Nephron progenitor cell (in vitro differentiated cells): Measurements from ENCODE around the gene RGL1.

ENCODE experiments used
- DNase-seq: peaks from one replicate; pipeline ENCODE4 v3.0.0; 2021
- H3K27ac Mint-ChIP-seq: 2 replicates; pipeline ENCODE4 v1.8.0; 2021; ENCODE audit warnings: mild to moderate bottlenecking, moderate library complexity, mixed read lengths
- H3K27me3 Mint-ChIP-seq: 2 replicates; pipeline ENCODE4 v1.8.0; 2021; ENCODE audit warnings: mild to moderate bottlenecking, low read depth, mixed read lengths; ENCODE audit not compliant: poor library complexity
- H3K36me3 Mint-ChIP-seq: 2 replicates; pipeline ENCODE4 v1.8.0; 2021; ENCODE audit warnings: low read depth, mixed read lengths
- H3K4me1 Mint-ChIP-seq: 2 replicates; pipeline ENCODE4 v1.8.0; 2021; ENCODE audit warnings: mixed read lengths
- H3K4me3 Mint-ChIP-seq: 2 replicates; pipeline ENCODE4 v1.8.0; 2021; ENCODE audit warnings: mild to moderate bottlenecking, moderate library complexity, mixed read lengths
- H3K9me3 Mint-ChIP-seq: 2 replicates; pipeline ENCODE4 v1.8.0; 2021; ENCODE audit warnings: mild to moderate bottlenecking, moderate library complexity, mixed read lengths
- CTCF ChIP-seq: fragments of 200-600 bp; sonication (generic); IDR thresholded peaks from 2 replicates; pipeline ENCODE4 v1.5.0; 2021; ENCODE audit warnings: antibody characterized with exemption

The RGL1 gene

DNA sequence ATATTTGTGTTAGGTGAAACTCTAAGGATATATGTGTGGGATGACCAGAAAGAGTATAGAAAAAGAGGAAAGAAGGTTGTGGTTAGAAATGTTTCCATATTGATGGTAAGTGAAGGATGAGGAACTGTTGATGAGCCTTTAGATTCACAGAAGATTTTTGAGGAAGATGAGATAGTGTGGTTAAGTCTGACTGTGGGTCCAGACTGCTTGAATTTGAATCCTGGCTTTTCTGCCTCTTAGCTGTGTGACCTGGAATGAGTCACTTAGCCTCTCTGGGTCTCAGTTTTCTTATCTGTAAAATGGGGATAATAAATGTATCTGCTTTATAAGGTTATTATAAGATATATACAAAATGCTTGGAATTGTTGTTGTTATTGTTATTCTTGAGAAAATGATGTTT lies 27.5 kb downstream of the RGL1 start:
- no peak overlapping the region for H3K4me3 Mint-ChIP-seq
- H3K36me3 Mint-ChIP-seq, result no peaks in the 10 kb centered on the region
- no peak for TF ChIP-seq CTCF

DNA sequence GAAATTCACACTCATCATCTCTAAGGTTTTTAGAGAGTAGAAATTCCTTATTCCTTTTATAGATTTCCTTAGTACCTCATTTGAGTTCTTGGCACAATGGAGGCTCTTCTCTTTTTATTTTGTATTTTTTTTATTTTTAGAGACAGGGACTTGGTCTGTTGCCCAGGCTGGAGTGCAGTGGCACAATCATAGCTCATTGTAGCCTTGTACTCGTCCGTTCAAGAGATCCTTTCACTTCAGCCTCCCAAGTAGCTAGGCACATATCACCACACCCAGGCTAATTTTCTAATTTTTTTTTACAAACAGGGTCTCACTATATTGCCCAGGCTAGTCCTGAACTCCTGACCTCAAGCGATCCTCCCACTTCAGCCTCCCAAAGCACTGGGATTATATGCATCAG lies 29.6 kb downstream of the RGL1 start:
- H3K4me3 Mint-ChIP-seq, result no peak overlapping the region
- DNase-seq, result no peak
- no peaks in the 10 kb centered on the region for H3K9me3 Mint-ChIP-seq
- H3K36me3 Mint-ChIP-seq, result peaks cover 6% of the 10 kb centered on the region
- TF ChIP-seq CTCF, result no peak
- peaks cover 13% of the 10 kb centered on the region for H3K4me1 Mint-ChIP-seq
- H3K27ac Mint-ChIP-seq, result no peak overlapping the region
- no peaks in the 10 kb centered on the region for H3K27me3 Mint-ChIP-seq

More for the DNA sequence above, 27.5 kb downstream of the RGL1 start:
- Mint-ChIP-seq H3K4me1 (peaks cover 11% of the 10 kb centered on the region), H3K27me3 (no peaks in the 10 kb centered on the region), H3K9me3 (no peaks in the 10 kb centered on the region), H3K27ac (no peak overlapping the region)
- DNase-seq, result no peak

- no peak for TF ChIP-seq CTCF
- H3K4me1 Mint-ChIP-seq, result peaks cover 16% of the 10 kb centered on the region
- H3K4me3 Mint-ChIP-seq, result no peak overlapping the region
- no peak overlapping the region for H3K27ac Mint-ChIP-seq
- DNase-seq, result no peak
- H3K36me3 Mint-ChIP-seq, result peaks cover 7% of the 10 kb centered on the region
- H3K27me3 Mint-ChIP-seq, result no peaks in the 10 kb centered on the region
- no peaks in the 10 kb centered on the region for H3K9me3 Mint-ChIP-seq
Observed at GRCh38 chr1:183836598-183836997, 31.7 kb downstream of the RGL1 start.

DNA sequence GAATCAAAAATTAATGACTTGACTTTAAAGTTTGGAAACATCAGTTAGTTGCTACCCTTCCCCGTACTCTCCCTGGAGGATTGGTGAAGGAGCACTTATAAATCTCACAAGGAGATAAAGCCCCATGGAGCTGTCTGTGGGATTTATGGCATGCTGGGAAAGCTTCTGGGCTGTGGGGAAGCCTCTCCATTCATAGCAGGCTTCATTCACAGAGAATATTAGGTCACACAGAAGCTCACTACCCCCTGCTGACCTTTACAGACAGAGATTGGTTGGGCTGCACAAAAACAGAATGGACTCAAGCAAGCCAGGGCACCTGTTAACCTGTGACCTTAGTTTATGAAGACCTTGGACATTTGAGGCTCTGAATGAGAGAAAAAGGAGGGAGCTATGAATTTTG lies 32.1 kb downstream of the RGL1 start:
- Mint-ChIP-seq H3K27me3 (no peaks in the 10 kb centered on the region), H3K4me3 (no peak overlapping the region), H3K9me3 (no peaks in the 10 kb centered on the region), H3K27ac (no peak overlapping the region), H3K4me1 (peaks cover 21% of the 10 kb centered on the region), H3K36me3 (peaks cover 7% of the 10 kb centered on the region)
- DNase-seq, result peak; percentile 22
- no peak for TF ChIP-seq CTCF

DNA sequence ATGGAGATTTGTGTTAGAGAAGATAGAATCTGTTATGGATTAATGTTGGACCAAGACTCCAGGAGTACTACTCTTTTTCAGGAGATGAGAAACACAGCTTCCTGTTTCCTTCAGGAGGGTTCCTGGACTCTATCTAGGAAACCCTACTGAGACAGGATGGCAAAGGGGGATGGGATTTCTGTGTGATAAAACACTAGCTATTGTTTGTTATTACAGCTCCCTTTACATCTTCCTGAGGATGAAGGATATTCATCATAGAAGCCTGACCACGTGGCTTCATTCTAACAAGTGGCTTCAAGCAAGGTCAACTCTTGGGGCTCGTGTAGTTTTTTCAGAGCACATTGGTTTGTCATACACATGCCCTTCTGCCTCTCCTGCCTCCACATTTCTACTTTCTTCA lies 33.3 kb downstream of the RGL1 start:
- Mint-ChIP-seq H3K36me3 (peaks cover 7% of the 10 kb centered on the region), H3K27ac (no peak overlapping the region), H3K9me3 (no peaks in the 10 kb centered on the region), H3K27me3 (no peaks in the 10 kb centered on the region), H3K4me3 (no peak overlapping the region), H3K4me1 (peaks cover 31% of the 10 kb centered on the region)
- no peak for DNase-seq
- TF ChIP-seq CTCF, result no peak

GRCh38 chr1:183840140-183840539 lies 35.2 kb downstream of the RGL1 start:
- no peak for TF ChIP-seq CTCF
- peaks cover 36% of the 10 kb centered on the region for H3K4me1 Mint-ChIP-seq
- H3K4me3 Mint-ChIP-seq, result no peak overlapping the region
- peak overlapping the region; percentile 7 for H3K27ac Mint-ChIP-seq
- no peak for DNase-seq
- no peaks in the 10 kb centered on the region for H3K27me3 Mint-ChIP-seq
- peaks cover 7% of the 10 kb centered on the region for H3K36me3 Mint-ChIP-seq
- no peaks in the 10 kb centered on the region for H3K9me3 Mint-ChIP-seq
